Activated CD8-positive, alpha-beta T cell treated with anti-CD3 and anti-CD28 coated beads for 36 hours (primary cell): ENCODE results near the gene UVRAG. TPM values are rescaled to one million over a fixed set of nuclear protein-coding genes. Genes with fewer than 3 reads are reported as not detected.

ENCODE experiments used
- ATAC-seq: fragments of 200-7000 bp; cut with Tn5 transposase; one replicate; pipeline ENCODE4 v1.10.0; 2021; ENCODE audit warnings: mild to moderate bottlenecking, moderate library complexity
- CTCF ChIA-PET: fragments of 350-600 bp; sonication (Branson Sonifier 250); formaldehyde crosslinking; loops from one replicate; lab custom pipeline; 2021; ENCODE audit warnings: antibody characterized with exemption; lab: Charles Lee
- POLR2A ChIA-PET: fragments of 350-600 bp; sonication (Branson Sonifier 250); formaldehyde crosslinking; loops from one replicate; lab custom pipeline; 2021; ENCODE audit warnings: antibody characterized with exemption; lab: Charles Lee
- DNase-seq: peaks from one replicate; pipeline ENCODE4 v3.0.0-alpha.2; 2020
- H3K27ac Mint-ChIP-seq: one replicate; pipeline ENCODE4 v1.8.0; 2021; ENCODE audit warnings: mild to moderate bottlenecking, mixed read lengths
- H3K27me3 Mint-ChIP-seq: one replicate; pipeline ENCODE4 v1.8.0; 2021; ENCODE audit warnings: mixed read lengths
- H3K36me3 Mint-ChIP-seq: one replicate; pipeline ENCODE4 v1.8.0; 2021; ENCODE audit warnings: low read depth, mixed read lengths
- H3K4me1 Mint-ChIP-seq: one replicate; pipeline ENCODE4 v1.8.0; 2021; ENCODE audit warnings: low read depth, mixed read lengths
- H3K4me3 Mint-ChIP-seq: one replicate; pipeline ENCODE4 v1.8.0; 2021; ENCODE audit warnings: mild to moderate bottlenecking, moderate library complexity, mixed read lengths
- H3K9me3 Mint-ChIP-seq: one replicate; pipeline ENCODE4 v1.8.0; 2021; ENCODE audit warnings: mixed read lengths
- CTCF ChIP-seq: fragments of 200-600 bp; IDR thresholded peaks from one replicate; pipeline ENCODE4 v1.8.0; 2022; ENCODE audit warnings: antibody characterized with exemption, mild to moderate bottlenecking
- intact Hi-C: fragments of 100-400 bp; cut with micrococcal nuclease; formaldehyde crosslinking; loops from one replicate; pipeline ENCODE4 v1.10.0; 2022
- total RNA-seq, 2 experiments: library from RNA; stranded (reverse); gene quantifications; one replicate each; pipeline ENCODE4 v1.2.3, GENCODE V29; 2021

Gene UVRAG
- total RNA-seq, 2 experiments from 2014 or later, result 14.4 to 15.7 TPM

DNA sequence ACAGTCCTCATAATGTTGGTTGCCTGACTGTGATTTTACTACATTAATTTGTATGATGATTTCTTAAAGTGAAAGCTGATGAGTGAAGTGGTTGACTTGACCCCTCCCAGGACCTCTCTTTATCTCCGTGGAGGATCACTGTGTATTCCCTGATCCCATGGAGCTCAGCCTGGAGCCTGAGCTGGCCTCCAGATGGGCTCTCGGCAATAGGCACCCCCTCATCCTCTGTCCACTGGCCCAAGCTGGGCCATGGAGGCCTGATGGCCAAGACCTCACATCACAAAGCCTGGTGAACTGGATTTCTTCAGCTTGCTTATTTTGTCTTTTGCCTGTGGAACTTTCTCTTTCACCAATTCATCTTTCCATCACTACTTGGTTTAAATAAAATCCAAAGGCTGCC, 316.1 kb downstream of the UVRAG start:
- ATAC-seq (no peak), DNase-seq (no peak)
- Mint-ChIP-seq H3K4me1 (peaks cover 31% of the 10 kb centered on the region), H3K27ac (no peak overlapping the region), H3K4me3 (no peak overlapping the region), H3K9me3 (no peaks in the 10 kb centered on the region), H3K36me3 (peaks cover 2% of the 10 kb centered on the region), H3K27me3 (no peaks in the 10 kb centered on the region)
- CTCF ChIA-PET, result interaction anchor here (1.1 to 3.9 kb wide), 3 partner anchors 21 to 234 kb away, joined by 3 to 36 read pairs (median 6); partner anchors contain the start of gene WNT11
- TF ChIP-seq CTCF, result no peak
- intact Hi-C loops, result no loop called here
- POLR2A ChIA-PET, result no interaction called here

GRCh38 chr11:76131671-76132631, 316.9 kb downstream of the UVRAG start:
- ChIA-PET CTCF (interaction anchor here (1.1 to 3.9 kb wide), 3 partner anchors 20 to 235 kb away, joined by 3 to 36 read pairs (median 6); partner anchors contain the start of gene WNT11), POLR2A (no interaction called here)
- H3K4me3 Mint-ChIP-seq, result no peak overlapping the region
- H3K27ac Mint-ChIP-seq, result no peak overlapping the region
- TF ChIP-seq CTCF, result no peak
- no peaks in the 10 kb centered on the region for H3K9me3 Mint-ChIP-seq
- intact Hi-C loops, result no loop called here
- DNase-seq (no peak), ATAC-seq (peak; percentile 71)
- H3K36me3 Mint-ChIP-seq, result peaks cover 2% of the 10 kb centered on the region
- H3K4me1 Mint-ChIP-seq, result peaks cover 31% of the 10 kb centered on the region
- H3K27me3 Mint-ChIP-seq, result no peaks in the 10 kb centered on the region

DNA sequence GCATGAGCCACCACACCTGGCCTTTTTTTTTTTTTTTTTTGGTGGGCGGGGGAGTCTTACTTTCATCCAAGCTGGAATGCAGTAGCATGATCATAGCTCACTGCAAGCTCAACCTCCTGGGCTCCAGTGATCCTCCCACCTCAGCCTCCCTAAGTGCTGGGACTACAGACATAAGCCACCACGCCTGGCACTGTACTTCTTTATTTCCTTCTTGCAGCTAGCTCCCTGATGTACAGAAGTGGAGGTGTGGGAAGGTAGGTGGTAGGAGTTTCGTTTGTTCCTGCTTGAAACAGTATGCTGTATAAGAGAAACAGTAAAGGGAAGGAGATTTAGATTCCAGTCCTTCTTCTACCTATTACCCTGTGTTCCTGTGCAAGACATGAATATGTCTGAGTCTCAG, 319.2 kb downstream of the UVRAG start:
- CTCF ChIA-PET, result interaction anchor here (3.9 kb wide), 1 partner anchor 18 kb away, joined by 36 read pairs; no protein-coding TSS in a partner anchor
- no peak for ATAC-seq
- no peak overlapping the region for H3K4me3 Mint-ChIP-seq
- no peaks in the 10 kb centered on the region for H3K9me3 Mint-ChIP-seq
- intact Hi-C loops, result no loop called here
- no peak for DNase-seq
- no peak for TF ChIP-seq CTCF
- POLR2A ChIA-PET, result interaction anchor here (1.0 kb wide), 1 partner anchor 183 kb away, joined by 3 read pairs; no protein-coding TSS in a partner anchor
- H3K27ac Mint-ChIP-seq, result no peak overlapping the region
- H3K27me3 Mint-ChIP-seq, result no peaks in the 10 kb centered on the region
- H3K36me3 Mint-ChIP-seq, result no peaks in the 10 kb centered on the region
- peaks cover 31% of the 10 kb centered on the region for H3K4me1 Mint-ChIP-seq

DNA sequence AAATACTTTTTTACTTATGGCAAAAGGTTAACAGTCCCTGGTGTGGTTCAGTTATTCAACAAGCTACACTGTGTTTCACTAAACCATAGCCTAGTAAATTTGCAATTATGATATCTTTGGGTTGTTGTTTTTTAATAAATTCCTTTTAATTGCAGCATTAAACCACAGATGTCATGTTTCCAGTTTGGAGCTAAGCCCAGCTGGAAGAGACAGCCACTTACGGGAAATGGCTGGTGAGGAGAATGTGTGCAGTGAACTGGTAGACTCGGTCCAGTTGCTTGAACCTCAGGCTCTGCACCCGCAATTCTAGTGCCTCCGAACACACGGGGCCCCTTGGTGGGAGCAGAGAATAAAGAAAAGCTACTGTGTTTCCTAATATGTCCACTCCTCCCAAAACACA, 320.5 kb downstream of the UVRAG start:
- ChIA-PET POLR2A (no interaction called here), CTCF (interaction anchor here (1.1 to 1.2 kb wide), 2 partner anchors 16 to 17 kb away, joined by 4 to 8 read pairs; no protein-coding TSS in a partner anchor)
- Mint-ChIP-seq H3K27ac (no peak overlapping the region), H3K4me1 (peaks cover 22% of the 10 kb centered on the region), H3K27me3 (no peaks in the 10 kb centered on the region), H3K9me3 (no peaks in the 10 kb centered on the region), H3K4me3 (no peak overlapping the region), H3K36me3 (no peaks in the 10 kb centered on the region)
- DNase-seq (no peak), ATAC-seq (no peak)
- TF ChIP-seq CTCF, result no peak
- intact Hi-C loops, result no loop called here

DNA sequence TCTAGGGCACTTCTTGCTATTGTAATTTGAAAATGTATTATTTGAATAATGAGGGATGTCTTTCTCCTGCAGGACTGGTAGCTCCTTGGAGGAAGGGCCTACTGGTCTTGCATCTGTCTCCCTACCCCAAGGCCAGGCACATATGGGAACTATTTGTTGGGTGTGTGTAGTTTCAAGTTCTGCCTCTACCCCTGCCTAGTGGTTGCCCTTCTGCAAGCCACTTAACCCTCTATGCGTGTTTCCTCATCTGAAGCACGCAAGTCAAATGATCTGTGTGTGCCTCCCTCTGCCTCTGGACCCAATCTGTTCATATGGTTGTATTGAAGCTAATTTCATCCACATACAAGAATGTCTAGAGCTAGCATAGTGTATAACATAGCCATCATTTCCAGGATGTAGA, 324.3 kb downstream of the UVRAG start:
- TF ChIP-seq CTCF, result no peak
- H3K4me3 Mint-ChIP-seq, result no peak overlapping the region
- H3K9me3 Mint-ChIP-seq, result no peaks in the 10 kb centered on the region
- ChIA-PET CTCF (interaction anchor here (5.9 kb wide), 1 partner anchor 13 kb away, joined by 48 read pairs; no protein-coding TSS in a partner anchor), POLR2A (no interaction called here)
- H3K36me3 Mint-ChIP-seq, result peaks cover 4% of the 10 kb centered on the region
- no peak for ATAC-seq
- DNase-seq, result no peak
- no peaks in the 10 kb centered on the region for H3K27me3 Mint-ChIP-seq
- no peak overlapping the region for H3K27ac Mint-ChIP-seq
- intact Hi-C loops, result no loop called here
- H3K4me1 Mint-ChIP-seq, result no peaks in the 10 kb centered on the region
